ENCODE data around the gene MOCOS.
"Not testable (repeated sequence)": the region's sequence is repeated elsewhere in the genome, so short reads cannot be mapped to it uniquely, and the experiment has no call there.

- not testable (repeated sequence) for TF ChIP-seq CTCF, POLR2AphosphoS5 (IDR thresholded peaks at IDR 0.05)
Observed at GRCh38 chr18:36168296-36168695, 19.0 kb upstream of the MOCOS start.
